HG03520 (cell line): ENCODE measurements around the gene KBTBD12.
"Not testable (repeated sequence)": the region's sequence is repeated elsewhere in the genome, so short reads cannot be mapped to it uniquely, and the experiment has no call there.

Source experiments
- ATAC-seq: cut with Tn5 transposase; IDR thresholded peaks from one replicate; pipeline ENCODE4 v1.9.1; 2021; ENCODE audit warnings: mild to moderate bottlenecking, moderate library complexity; ENCODE audit not compliant: unreplicated experiment

Gene KBTBD12, protein sequence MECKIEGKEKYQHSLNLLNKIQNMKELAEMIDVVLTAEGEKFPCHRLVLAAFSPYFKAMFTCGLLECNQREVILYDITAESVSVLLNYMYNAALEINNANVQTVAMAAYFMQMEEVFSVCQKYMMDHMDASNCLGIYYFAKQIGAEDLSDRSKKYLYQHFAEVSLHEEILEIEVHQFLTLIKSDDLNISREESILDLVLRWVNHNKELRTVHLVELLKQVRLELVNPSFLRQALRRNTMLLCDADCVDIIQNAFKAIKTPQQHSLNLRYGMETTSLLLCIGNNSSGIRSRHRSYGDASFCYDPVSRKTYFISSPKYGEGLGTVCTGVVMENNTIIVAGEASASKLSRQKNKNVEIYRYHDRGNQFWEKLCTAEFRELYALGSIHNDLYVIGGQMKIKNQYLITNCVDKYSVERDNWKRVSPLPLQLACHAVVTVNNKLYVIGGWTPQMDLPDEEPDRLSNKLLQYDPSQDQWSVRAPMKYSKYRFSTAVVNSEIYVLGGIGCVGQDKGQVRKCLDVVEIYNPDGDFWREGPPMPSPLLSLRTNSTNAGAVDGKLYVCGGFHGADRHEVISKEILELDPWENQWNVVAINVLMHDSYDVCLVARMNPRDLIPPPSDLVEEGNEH

DNA sequence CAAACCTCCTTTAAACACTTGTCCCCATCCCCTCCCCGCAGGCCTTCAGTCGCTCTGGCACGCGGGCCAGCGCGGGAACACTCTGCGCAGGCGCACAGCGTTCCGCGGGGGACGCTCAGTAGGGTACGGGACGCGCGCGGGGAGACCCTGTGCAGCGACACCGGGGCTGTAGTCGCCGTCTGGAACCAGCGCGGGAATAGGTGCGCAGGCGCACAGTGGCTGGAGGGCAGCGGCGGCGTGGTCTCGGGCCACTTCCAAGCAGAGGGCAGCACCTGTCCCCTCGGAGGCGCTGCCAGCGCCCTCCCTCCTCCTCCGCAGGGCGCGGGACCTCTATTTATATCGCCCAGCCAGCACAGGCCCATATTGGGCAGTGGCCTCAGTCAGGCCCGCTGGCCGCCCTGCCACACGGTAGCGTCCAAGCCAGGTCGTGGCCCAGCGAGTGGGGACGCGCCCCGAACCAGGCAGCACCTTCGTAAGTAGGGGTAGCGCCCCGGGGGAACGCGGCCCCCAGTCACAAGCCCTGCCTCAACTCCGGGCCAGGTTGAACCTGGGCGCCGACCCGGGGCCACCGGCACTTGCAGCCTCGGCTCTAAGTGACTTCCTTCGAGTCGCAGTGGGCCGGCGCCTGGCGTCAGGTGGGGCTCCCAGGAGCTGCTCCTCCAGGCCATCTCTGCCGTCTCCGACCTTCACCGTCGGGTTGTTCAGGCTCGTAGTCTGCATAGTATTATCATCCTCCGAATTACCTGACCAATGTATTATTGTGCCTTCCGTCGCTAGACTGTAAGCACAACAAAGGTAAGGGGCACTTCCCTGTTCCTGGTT, at the start of gene KBTBD12:
Gene KBTBD12, plus strand, starts transcription at position 118 of the 822 bp plus-strand sequence. CDS start 7,830 bp downstream, outside the sequence.
- ATAC-seq: no peak

DNA sequence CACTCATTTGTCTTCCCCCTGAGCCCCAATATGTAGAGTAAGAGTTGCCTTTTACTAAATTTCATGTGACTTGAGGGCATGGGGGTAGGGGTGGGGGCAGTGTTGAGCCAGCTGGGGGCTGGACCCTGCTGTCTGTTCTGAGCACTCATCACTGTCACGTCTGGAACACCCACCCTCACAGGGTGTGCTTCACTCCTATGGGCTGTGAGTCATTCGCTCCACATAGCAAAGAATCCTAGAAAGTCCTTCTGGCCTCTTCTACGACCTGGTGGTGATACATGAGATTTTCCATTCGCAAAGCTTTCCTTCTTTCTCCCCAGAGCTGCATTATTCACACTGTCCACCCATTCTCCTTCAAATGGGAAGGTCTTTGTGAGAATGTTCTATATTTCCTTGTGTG, 49.1 kb upstream of the KBTBD12 start:
- ATAC-seq: no peak

DNA sequence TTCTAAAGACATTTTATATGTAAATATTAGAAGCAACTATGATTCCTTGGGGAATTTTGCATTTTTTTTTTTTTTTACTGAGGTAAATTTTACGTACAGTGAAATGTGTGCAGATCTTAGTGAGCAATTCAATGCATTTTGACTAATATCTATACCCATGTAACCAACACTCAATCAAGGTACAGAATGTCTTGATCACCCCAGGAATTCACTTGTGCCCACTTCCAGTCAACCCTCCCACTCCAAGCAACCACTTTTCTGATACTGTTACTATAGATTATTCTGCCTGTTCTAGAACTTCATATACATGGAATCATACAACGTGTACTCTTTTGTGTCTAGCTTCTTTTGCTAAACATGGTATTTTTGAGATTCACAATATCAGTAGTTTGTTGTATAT, 47.6 kb upstream of the KBTBD12 start:
- ATAC-seq: no peak

DNA sequence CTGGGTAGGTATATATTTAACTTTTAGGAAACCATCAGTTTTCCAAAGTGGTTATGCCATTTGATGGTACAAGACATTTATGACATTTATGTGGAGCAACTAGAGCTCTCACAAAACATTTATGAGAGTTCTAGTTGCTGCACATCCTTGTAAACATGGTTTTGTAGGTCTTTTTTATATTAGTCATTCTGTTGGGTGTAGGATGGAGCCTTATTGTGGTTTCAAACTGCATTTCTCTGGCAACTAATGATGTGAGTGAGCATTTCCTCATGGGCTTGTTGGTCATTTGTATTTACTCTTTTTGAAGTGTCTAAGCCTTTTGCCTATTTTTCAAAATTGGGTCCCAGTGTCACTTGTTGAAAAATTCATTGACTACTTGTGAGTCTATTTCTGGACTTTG, 47.0 kb upstream of the KBTBD12 start:
- no peak for ATAC-seq

DNA sequence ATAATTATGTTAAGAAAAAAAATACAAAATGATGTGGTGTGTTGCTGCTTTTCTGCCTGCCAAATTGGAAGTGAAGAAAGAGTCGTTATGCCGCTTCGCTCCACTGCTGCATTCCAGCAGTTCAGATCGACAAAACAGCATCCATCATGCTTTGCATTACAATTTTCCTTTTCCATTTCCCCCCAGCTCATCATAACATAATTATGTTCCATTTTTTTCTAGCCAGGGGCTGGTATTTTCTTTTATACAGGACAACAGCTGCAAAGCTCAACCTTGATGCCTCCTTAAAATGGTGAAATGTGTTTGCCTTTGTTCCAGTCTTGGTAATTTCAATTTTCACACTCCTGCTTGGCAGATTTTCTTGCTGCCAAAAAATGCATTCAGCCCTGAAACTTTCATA, 44.9 kb upstream of the KBTBD12 start:
- no peak for ATAC-seq

DNA sequence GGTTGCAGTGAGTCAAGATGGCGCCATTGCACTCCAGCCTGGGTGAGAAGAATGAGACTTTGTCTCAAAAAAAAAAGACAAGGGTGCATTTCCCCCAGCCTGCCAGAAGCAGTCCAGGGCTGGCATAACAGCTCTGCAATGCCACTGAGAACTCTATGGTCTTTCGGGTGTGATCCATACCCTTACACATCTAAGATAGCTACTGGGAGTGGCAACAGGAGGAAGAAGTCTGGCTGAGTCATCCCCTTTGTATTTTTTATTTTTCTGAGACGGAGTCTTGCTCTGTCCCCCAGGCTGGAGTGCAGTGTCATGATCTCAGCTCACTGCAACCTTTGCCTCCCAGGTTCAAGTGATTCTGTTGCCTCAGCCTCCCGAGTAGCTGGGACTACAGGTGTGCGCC, 40.9 kb upstream of the KBTBD12 start:
- not testable (repeated sequence) for ATAC-seq

DNA sequence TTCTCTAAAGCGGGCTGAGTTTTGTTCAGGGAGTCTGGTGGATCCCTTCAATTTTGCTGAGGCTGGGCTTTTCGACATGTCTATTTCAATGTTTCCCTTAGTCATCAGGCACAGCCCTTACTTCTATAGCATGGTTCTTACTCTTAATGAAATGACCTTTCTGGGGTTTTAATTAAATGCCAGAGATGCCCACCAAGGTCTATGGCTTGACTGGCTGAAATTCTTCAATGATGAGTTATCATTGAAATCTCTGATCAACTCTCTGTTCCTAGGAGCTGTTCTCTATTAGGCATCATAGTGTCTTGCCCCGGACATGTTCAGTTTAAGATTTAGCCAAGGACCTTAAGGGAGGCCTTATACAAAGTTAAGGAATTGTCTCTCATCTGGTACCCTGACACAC, 33.4 kb upstream of the KBTBD12 start:
- no peak for ATAC-seq

DNA sequence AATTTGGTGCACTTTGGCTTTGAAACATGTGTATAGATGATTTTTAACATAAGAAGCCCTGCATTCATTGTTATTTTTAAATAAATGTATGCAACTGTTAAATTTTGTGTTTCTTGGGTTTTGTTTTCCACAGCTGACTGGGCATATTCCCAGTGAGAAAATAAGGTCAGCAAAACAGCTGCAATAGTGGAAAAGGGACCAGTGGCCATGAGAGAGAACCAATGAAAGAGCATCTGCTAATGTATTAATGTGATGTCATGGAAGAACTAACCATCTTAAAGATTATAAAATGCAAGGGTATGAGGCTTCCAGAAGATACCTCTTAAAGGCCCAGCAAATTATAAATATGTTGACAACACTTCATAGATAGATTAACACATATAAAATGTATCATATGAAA, 31.0 kb upstream of the KBTBD12 start:
- ATAC-seq: no peak

DNA sequence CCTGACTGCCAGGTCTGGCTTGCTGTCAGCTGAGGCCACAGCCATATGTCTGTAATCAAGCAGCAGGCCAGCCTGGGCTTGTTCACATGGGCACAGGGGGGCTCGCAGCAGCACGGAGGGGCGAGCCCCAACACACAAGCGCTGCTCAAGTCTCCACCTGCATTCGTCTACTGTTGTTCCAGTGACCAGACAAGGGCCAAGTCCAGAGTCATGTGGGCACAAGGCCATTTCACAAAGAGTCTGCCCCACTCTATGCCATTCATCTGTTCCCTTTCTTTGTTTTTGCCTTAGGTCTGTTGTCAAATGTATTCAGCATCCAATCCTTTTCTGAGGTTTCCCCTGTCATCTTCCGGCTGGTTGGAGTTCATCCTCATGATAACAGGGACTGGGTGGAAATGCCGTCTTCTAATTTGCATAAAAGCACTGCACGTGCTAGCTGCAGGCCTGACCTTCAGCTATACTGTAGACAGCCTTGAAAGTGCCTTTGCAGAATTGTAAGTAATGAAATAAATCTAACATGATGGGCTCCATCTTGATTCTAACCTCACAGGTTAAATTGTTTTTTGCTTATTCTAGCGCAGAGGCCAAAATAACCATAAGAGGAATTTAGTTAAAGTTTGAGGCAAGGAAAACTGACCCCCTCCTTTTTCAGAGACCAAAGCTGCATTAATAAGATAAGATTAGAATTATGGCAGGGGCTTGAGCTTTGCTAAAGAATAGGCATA, 28.6 kb upstream of the KBTBD12 start:
- no peak for ATAC-seq

DNA sequence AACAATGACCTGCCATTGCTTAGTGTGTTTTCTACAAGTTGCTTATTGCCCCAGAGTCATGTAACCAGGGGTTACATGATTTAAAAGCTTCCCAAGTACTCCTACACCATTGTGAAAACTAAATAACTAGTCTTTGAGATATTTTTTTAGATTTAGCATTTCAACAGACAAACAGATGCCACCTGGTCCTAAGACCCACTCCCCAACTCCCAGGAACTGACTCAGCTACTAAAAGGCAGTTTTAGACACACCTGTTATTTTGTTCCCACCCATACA, 28.1 kb upstream of the KBTBD12 start:
- no peak for ATAC-seq

DNA sequence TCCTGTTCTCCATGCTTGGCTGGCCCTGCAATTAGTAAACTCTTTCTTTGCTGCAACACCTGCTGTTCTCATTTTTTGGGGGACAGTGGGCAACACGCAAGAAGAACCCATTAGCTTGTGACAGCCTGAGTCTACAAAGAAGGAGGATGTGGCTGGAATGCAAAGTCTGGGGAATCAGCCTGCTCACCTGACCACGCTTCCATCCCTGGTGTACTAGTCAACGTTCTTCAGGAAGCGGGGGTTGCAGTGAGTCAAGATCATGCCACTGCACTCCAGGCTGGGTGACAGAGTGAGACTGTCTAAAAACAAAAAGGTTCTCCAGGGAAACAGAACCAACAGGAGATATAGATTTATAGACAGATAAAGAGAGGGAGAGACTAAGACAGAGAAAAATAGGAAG, 27.7 kb upstream of the KBTBD12 start:
- no peak for ATAC-seq

DNA sequence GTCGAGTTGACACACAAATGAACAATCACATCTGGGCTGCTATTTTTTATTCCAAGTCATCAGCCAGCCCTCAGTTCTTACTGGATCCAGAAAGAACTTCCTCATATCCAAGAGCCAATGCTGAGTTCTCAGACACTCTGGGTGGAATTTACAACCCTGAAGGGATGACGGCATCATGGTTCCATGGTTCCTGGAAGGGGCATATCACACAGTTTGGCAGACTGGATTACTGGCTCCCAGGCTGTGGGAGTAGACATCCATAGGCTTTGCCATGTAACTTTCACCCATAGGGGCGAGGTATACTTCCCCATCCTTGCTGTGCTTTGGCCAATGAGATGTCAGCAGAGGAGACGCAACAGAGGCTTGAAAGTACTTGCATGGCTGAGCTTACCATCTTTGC, 26.9 kb upstream of the KBTBD12 start:
- no peak for ATAC-seq

DNA sequence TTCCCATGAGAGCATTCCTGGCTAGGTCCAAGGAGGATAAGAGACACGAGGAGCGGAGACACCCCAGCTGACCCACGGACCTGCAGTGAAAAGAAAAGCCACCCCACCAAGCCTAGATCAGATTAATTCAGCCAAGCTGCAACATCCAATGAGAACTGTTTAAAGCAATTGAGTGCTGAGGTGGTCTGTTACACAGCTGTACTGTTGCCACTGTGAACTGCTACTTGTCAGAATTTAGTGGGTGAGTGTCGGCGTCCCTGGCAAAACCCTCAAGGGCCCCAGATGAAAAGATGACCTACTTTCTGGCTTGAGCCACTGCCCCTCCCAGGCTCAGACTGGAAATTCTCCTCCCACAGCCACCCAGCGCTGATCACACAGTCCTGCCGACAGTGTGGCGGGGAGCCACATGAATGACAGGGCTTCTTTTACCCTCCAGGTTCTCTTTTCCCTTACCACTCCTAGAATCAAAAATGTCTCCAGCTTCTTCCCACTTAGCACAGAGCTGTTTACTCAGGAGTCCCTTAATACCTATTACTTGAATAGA, 26.4 kb upstream of the KBTBD12 start:
- ATAC-seq: no peak

DNA sequence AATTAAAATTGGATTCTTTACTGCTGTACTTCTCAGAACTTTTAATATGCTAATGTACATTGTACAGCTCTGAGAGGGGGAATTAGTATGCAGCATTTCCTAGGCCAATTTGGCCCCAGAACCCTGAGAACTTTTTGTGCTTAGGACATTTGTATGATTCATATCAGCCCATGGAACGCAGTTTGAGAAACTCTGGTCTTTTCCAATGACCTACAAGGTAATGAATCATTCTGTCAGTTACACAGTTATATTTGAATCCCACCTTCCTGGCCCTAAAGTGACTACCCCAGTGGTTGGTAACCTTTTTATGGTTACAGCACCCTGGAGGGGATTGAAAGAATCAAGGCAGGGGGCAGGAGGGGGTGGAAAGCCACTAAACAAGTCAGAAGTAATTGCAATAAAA, 25.6 kb upstream of the KBTBD12 start:
- no peak for ATAC-seq

DNA sequence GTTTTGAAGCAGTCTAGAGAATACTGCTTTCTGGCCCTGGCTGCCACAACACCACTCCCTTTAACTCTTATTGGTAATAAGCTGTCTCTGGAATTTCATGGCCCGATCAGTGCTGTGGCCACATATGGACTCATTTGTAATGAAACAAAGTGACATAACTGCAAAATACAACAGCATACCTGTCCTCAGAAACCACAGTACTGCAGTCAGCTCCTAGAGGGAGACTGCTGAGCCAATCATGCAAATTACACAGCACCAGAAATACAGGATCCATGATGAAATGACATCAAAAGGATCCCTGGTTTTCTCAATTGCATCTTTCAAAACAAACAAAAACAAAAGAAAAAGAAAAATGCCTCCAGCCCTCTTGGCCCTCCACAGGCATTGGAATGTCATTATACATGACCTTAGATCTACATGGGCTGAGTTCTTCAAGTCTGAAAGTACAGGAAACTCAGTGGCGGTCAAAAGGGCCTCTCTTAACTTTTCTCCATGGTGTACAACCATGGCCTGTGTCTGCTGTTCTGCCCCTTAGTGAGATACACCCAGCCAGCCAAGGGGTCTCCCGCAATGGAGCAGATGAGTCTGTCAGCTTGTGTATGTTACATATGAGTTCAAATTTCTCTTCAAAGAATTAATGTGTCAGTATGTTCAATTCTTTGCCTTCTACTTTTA, 24.9 kb upstream of the KBTBD12 start:
- no peak for ATAC-seq

DNA sequence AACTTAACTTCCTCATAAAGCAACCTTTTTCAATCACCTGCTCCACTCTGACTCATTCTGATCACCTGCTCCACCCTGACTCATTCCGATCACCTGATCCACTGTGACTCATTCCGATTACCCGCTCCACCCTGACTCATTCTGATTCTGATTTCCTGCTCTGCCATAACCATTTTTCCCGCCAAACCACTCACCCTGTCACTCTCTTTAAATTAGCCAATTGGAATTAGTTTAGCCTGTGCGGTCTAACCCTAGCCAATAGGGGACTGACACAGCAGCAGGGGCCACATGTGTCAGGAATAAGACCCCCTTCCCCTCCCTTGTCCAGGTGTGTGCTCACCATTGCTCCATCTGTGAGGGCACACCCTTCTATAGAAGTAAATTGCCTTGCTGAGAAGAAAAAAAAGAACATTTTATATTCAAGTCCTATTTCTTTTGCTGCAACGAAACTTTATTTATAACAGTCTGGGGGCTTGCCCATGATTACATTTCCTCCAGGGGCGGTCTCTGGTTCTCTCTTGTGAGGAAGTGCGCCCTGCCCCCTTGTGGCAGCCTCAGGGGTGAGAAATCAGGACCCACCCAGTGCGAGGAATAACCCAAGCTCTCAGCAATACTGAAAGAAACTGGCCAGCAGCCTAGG, 24.3 kb upstream of the KBTBD12 start:
- ATAC-seq: not testable (repeated sequence)

DNA sequence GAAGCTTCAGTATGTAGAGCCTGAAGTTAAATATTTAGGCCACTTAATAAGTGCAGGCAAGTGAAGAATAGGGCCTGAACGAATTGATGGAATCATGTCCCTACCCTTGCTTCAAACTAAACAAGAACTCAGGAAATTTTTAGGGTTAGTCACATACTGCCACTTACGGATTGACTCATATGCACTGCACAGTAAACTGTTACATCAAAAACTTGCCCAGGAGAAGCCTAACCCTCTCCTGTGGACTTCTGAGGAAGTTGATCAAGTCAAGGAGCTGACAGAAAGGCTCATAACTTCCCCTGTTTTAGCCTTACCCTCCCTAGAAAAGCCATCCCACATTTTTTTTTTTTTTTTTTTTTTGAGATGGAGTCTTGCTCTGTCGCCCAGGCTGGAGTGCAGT, 20.6 kb upstream of the KBTBD12 start:
- ATAC-seq: no peak

DNA sequence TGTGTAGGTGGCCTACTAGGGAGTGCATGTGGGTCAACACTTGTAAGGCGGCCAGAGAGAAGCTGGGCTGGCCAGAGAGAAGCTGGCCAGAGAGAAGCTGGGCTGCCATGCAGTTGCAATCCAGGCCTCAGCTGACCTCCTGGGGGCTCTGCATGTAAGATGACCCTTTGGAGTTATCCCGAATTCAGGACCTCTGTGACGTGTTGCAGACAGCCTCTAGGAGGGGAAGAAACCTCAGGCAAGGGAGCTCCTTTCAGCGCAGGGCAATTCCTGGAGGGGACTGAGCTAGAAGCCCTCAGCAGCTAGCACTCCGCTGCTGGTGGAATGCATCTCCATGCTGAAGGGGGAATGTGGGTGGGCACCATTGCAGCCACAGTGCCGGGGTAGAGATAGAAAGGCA, 15.8 kb upstream of the KBTBD12 start:
- ATAC-seq: no peak

DNA sequence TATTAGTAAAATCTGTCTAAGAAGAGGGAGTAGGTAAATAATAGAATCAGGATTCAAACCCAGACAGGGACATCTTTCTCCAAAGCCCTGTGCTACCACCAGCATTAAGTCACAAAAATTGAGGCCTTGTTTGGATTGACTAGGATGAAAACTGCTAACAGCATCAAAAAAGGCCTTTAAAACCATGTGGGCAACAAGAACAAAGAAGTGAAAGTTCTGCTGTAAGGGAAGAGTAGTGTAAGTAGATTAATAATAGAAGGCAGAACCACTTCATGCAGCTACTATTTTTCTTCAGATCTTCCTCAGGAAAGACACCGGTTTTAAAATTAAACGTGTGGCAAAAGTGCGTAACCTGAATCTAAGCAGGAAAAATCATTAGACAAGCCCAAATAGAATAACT, 15.3 kb upstream of the KBTBD12 start:
- ATAC-seq: no peak

DNA sequence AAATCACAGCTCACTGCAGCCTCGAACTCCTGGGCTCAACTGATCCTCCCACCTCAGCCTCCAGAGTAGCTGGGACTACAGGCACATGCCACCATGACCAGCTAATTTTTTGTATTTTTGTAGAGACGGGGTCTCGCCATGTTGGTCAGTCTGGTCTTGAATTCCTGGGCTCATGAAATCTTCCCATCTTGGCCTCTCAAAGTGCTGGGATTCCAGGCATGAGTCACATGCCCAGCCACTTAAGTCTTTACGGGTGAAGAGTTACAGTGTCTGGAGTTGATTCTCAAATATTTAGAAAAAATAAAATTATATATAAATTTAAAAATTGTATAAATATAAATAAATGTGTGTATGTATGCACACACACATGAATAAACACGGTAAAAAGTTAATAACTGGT, 14.5 kb upstream of the KBTBD12 start:
- no peak for ATAC-seq
